Upper lobe of right lung (tissue), 1 donor: Measurements from ENCODE around the gene AKNA. TPM values are rescaled to one million over a fixed set of nuclear protein-coding genes. Genes with fewer than 3 reads are reported as not detected.

Experiments used
- ATAC-seq: fragments of 200-7000 bp; cut with Tn5 transposase; one replicate; pipeline ENCODE4 v1.9.1; 2020; ENCODE audit warnings: mild to moderate bottlenecking, moderate library complexity
- DNase-seq: peaks from one replicate; pipeline ENCODE4 v3.0.0-alpha.2; 2020
- H3K27ac ChIP-seq: fragments of 200-600 bp; one replicate; pipeline ENCODE4 v1.8.0; 2022
- H3K27me3 ChIP-seq: fragments of 200-600 bp; one replicate; pipeline ENCODE4 v1.8.0; 2022; ENCODE audit warnings: mild to moderate bottlenecking
- H3K36me3 ChIP-seq: fragments of 200-600 bp; one replicate; pipeline ENCODE4 v1.8.0; 2022
- H3K4me1 ChIP-seq: fragments of 200-600 bp; one replicate; pipeline ENCODE4 v1.8.0; 2022
- H3K4me3 ChIP-seq: fragments of 200-600 bp; one replicate; pipeline ENCODE4 v1.8.0; 2022; ENCODE audit warnings: mild to moderate bottlenecking
- H3K9me3 ChIP-seq: fragments of 200-600 bp; one replicate; pipeline ENCODE4 v1.8.0; 2022
- intact Hi-C: fragments of 100-400 bp; cut with DNase I; formaldehyde crosslinking; loops from one replicate; pipeline ENCODE4 v1.11.0; 2022
- long read RNA-seq: library from polyadenylated mRNA; unstranded; transcript quantifications from one replicate; pipeline ENCODE4 v2.0.0, GENCODE V29; 2021
- total RNA-seq: library from RNA; stranded (reverse); fragmentation: NEBNext Ultra II Directional; extraction: Animal tissue kit (Norgen Biotek cat#: 25700); gene quantifications from one replicate; pipeline ENCODE4 v1.2.1, GENCODE V29; 2021
- TF ChIP-seq, protein P1 (sequence below): fragments of 200-600 bp; IDR thresholded peaks from one replicate; pipeline ENCODE4 v1.8.0; 2022; ENCODE audit warnings: antibody characterized with exemption
- donor health status: DM: no; HTN: yes; CAD: no; lungs with severe emphysema.

Gene AKNA, protein sequence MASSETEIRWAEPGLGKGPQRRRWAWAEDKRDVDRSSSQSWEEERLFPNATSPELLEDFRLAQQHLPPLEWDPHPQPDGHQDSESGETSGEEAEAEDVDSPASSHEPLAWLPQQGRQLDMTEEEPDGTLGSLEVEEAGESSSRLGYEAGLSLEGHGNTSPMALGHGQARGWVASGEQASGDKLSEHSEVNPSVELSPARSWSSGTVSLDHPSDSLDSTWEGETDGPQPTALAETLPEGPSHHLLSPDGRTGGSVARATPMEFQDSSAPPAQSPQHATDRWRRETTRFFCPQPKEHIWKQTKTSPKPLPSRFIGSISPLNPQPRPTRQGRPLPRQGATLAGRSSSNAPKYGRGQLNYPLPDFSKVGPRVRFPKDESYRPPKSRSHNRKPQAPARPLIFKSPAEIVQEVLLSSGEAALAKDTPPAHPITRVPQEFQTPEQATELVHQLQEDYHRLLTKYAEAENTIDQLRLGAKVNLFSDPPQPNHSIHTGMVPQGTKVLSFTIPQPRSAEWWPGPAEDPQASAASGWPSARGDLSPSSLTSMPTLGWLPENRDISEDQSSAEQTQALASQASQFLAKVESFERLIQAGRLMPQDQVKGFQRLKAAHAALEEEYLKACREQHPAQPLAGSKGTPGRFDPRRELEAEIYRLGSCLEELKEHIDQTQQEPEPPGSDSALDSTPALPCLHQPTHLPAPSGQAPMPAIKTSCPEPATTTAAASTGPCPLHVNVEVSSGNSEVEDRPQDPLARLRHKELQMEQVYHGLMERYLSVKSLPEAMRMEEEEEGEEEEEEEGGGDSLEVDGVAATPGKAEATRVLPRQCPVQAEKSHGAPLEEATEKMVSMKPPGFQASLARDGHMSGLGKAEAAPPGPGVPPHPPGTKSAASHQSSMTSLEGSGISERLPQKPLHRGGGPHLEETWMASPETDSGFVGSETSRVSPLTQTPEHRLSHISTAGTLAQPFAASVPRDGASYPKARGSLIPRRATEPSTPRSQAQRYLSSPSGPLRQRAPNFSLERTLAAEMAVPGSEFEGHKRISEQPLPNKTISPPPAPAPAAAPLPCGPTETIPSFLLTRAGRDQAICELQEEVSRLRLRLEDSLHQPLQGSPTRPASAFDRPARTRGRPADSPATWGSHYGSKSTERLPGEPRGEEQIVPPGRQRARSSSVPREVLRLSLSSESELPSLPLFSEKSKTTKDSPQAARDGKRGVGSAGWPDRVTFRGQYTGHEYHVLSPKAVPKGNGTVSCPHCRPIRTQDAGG (N-terminal part only)
- 54.7 TPM for total RNA-seq
- long read RNA-seq, partial matches to known transcripts, result 6 of 12 reads
- long read RNA-seq, other reads (novel, unspliced or antisense), result 6 of 12 reads

GRCh38 chr9:114387680-114388356 is at the start of gene AKNA:
Gene AKNA, minus strand, starts transcription at chr9:114387982. Its CDS starts 6,649 bp downstream, at chr9:114381333.
- intact Hi-C loops, result no loop called here
- peak; percentile 91 for DNase-seq

GRCh38 chr9:114437401-114437893 is 49.7 kb upstream of the AKNA start:
- TF ChIP-seq, protein P1, sequence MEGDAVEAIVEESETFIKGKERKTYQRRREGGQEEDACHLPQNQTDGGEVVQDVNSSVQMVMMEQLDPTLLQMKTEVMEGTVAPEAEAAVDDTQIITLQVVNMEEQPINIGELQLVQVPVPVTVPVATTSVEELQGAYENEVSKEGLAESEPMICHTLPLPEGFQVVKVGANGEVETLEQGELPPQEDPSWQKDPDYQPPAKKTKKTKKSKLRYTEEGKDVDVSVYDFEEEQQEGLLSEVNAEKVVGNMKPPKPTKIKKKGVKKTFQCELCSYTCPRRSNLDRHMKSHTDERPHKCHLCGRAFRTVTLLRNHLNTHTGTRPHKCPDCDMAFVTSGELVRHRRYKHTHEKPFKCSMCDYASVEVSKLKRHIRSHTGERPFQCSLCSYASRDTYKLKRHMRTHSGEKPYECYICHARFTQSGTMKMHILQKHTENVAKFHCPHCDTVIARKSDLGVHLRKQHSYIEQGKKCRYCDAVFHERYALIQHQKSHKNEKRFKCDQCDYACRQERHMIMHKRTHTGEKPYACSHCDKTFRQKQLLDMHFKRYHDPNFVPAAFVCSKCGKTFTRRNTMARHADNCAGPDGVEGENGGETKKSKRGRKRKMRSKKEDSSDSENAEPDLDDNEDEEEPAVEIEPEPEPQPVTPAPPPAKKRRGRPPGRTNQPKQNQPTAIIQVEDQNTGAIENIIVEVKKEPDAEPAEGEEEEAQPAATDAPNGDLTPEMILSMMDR, result no peak
- no peak for ATAC-seq
- no peak for DNase-seq
- Histone ChIP-seq H3K9me3 (no peaks in the 10 kb centered on the region), H3K36me3 (no peaks in the 10 kb centered on the region), H3K4me3 (no peak overlapping the region), H3K4me1 (no peaks in the 10 kb centered on the region), H3K27ac (no peak overlapping the region), H3K27me3 (no peaks in the 10 kb centered on the region)
- intact Hi-C loops, result no loop called here

More at GRCh38 chr9:114387680-114388356, at the start of gene AKNA:
- peak within 1 kb of the TSS; percentile 96 for H3K27ac ChIP-seq
- no peaks in the 10 kb centered on the region for H3K9me3 ChIP-seq
- H3K27me3 ChIP-seq, result no peaks in the 10 kb centered on the region
- peak; percentile 75 for ATAC-seq
- peak within 1 kb of the TSS; percentile 69 for H3K4me3 ChIP-seq
- no peaks in the 10 kb centered on the region for H3K36me3 ChIP-seq
- H3K4me1 ChIP-seq, result peaks cover 77% of the 10 kb centered on the region
- TF ChIP-seq, protein P1, result no peak

GRCh38 chr9:114434878-114435311 is 47.1 kb upstream of the AKNA start:
- Histone ChIP-seq H3K4me1 (no peaks in the 10 kb centered on the region), H3K27ac (no peak overlapping the region), H3K36me3 (no peaks in the 10 kb centered on the region), H3K9me3 (no peaks in the 10 kb centered on the region), H3K27me3 (no peaks in the 10 kb centered on the region), H3K4me3 (no peak overlapping the region)
- TF ChIP-seq, protein P1, result peak; percentile 26
- ATAC-seq (peak; percentile 43), DNase-seq (no peak)
- intact Hi-C loops, result no loop called here

- DNase-seq, result no peak
- Histone ChIP-seq H3K27ac (no peak overlapping the region), H3K9me3 (no peaks in the 10 kb centered on the region), H3K36me3 (no peaks in the 10 kb centered on the region), H3K4me3 (no peak overlapping the region), H3K27me3 (no peaks in the 10 kb centered on the region), H3K4me1 (no peaks in the 10 kb centered on the region)
- ATAC-seq, result no peak
- TF ChIP-seq, protein P1, result no peak
- intact Hi-C loops, result no loop called here
Observed at GRCh38 chr9:114433720-114434255, 46.0 kb upstream of the AKNA start.
